HCEC 1CT (cell line): ENCODE data around the gene HSF5.

Experiments used
- DNase-seq: peaks from one replicate; pipeline ENCODE4 v3.0.0-alpha.2; 2017

The HSF5 gene

GRCh38 chr17:58480090-58480489 lies 8.1 kb downstream of the HSF5 start:
- DNase-seq = no peak

GRCh38 chr17:58476812-58477211 lies 11.4 kb downstream of the HSF5 start:
- no peak for DNase-seq

- DNase-seq = no peak
These were observed 12.2 kb downstream of the HSF5 start for GRCh38 chr17:58475985-58476384.

- no peak for DNase-seq
These were observed 17.9 kb downstream of the HSF5 start for GRCh38 chr17:58470356-58470755.

DNA sequence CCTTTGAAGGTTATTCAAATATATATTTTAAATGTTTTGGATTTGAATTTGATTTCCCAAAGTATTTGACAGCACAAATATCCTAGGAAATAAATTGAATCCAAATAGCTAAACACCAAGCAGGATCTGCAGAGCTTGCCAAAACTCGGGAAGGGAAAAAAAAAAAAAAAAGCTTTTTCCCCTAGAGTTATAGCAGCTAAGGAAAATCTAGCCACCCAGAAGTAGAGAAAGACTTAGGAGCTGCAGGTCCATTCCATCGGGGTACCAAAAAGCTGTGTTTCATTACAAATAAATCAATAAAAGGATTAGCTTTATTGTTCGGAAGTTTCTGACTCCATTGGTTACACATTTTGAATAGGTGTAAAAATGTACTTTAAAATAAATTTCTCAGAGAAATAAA lies 19.3 kb downstream of the HSF5 start:
- no peak for DNase-seq

- no peak for DNase-seq
These were observed 32.7 kb downstream of the HSF5 start for GRCh38 chr17:58455491-58455890.

GRCh38 chr17:58452738-58453137 lies 35.5 kb downstream of the HSF5 start:
- no peak for DNase-seq

- peak; percentile 71 for DNase-seq
These were observed 40.9 kb downstream of the HSF5 start for GRCh38 chr17:58447039-58447975.

DNA sequence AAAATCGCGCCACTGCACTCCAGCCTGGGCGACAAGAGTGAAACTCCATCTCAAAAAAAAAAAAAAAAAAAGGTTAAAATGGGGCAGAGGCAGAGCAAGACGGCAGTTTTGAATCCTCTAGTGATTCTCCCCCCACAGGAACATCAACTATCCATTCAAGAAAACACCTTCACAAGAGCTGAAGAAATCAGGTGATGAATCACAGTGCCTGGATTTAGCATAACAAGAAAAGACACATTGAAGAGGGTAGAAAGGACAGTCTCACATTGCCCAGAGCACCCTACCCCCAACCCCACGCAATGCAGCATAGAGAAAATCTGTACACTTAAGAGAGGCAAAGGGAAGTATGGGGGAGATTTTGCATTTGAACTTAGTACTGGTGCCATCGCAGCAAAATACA lies 42.1 kb downstream of the HSF5 start:
- DNase-seq = no peak

GRCh38 chr17:58436805-58437239 lies 51.4 kb downstream of the HSF5 start:
- DNase-seq = no peak

DNA sequence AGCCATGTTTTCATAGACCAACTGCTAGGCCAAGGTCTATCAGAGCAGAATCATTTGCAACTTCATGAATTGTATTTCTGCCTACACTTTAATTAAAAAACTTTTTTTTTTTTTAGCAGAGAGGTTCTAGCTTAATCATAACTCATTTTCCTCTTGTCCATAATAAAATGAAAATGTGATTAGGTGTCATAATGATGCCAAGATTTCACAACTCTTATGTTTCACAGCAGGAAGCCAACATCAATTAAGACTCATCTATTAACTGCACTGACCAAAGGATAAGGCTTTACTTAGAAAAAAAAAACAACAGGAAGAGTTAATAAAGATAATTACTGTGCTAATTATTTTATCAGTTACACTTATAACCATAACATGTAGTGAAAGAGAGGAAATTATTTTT lies 52.0 kb downstream of the HSF5 start:
- DNase-seq = no peak

GRCh38 chr17:58432806-58433573 lies 55.2 kb downstream of the HSF5 start:
- no peak for DNase-seq

GRCh38 chr17:58427807-58428206 lies 60.4 kb downstream of the HSF5 start:
- no peak for DNase-seq

DNA sequence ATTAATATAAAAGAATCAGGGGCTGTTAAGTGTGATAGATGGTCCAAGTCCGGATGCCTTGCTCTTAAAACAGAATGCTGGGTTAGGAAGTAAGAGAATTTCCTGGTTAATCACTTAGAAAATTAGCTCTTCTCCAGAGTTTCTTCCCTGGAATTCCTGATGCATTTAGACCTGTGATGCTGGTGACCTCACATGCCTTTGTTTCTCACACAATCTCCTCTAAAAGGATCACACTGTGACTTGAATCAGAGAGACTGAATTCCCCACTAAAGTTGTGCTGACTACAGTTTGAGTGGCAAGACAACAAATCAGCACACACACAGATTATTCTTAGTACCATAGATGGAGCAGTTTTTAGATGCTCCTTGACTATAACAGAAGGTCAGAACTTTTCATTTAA lies 66.5 kb downstream of the HSF5 start:
- DNase-seq = no peak

- no peak for DNase-seq
These were observed 67.4 kb downstream of the HSF5 start for GRCh38 chr17:58420827-58421226.

DNA sequence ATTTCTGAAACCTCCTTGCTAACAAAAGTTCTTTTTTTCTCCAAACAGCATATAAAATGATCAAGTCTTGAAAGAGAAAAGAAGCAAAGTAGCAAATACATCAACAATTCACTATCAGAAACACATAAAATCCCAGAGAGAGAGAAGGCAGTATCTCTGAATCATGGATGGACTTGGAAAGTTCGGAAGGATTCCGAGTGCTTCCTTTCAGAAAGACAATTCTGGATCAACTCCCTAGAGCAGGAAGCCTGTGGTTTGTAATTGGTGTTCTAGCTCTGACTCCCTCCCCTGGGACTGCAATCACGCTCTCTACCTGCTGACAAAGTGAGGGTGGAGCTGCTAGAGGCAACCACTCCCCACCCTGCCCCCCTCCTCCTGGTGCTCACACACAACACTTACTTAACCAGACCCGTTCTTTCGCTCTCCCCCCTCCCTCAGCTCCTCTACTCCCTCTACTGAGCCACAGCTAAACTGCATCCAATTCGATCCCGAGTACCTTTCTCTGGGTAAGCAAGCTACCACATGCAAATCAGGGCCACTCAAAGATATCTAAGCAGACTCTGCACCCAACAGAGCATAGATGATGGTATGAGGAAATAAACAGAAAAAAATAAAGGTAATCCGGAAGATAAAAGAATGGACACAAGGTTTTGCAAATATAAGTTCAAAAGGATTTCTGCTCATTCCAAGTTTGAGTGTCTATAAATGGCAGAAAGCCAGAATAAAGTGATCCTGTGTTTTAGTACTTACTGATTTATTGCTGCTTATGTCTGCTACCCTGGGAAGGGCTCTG lies 70.7 kb downstream of the HSF5 start, which contains the start of gene RNF43:
Gene RNF43 (minus strand): TSS at position 235 of the 793 bp plus-strand sequence. CDS start 1,957 bp downstream, outside the sequence.
- DNase-seq = peak; percentile 61

DNA sequence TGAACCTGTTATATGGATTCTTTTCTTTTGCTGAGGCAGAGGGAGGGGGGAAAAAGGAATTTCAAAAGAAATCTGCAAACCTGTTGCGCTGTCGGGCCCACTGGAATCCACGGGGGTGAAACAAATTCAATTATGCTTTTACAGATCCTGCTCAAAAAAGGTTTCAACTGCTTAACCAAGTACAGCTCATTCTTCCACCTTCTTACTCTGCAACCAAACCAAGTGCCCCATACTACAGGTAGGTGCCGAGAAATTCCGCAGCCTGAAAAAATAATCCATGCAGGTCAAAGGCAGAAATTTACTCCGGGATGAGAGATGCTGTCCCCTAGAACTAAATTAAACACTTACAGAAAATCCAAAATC lies 71.3 kb downstream of the HSF5 start:
- DNase-seq = no peak

DNA sequence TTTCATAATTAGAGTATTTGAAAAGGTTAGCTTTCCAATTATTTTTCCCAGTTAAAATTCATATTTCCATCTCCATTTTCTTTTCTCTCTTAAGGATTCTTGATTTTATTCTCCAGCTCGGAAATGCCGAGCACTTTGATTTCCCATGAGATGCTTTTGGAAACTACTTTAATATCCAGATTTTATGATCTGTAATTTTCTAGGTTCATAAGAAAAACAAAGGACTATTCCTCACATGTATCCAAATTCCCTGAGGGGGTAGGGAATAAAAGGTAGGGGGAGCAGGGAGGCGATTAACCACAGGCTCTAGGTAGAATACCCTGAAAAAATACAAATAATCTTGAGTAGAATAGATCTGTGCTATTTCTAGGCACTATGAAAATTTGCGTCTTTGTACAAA lies 71.8 kb downstream of the HSF5 start:
- DNase-seq = no peak

GRCh38 chr17:58415371-58416055 lies 72.7 kb downstream of the HSF5 start:
- no peak for DNase-seq

DNA sequence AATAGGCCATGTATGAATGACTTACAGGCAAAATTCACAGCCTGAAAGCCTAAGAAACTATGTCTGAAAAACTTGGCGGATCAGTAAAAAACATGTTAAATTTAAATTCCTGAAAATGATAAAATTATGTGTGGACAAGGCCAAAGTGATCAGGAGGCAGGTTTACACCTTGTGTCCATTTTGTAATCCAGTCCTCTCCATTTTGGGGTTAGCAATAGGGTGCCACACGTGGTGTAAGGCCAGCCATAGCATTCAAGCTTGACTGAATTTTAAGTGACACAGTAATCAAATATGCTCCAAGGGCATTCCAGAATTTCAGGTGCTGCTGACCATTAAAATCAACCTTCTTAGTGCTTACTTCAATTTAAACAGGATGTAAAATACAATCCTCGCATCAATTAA lies 73.6 kb downstream of the HSF5 start:
- DNase-seq = no peak

DNA sequence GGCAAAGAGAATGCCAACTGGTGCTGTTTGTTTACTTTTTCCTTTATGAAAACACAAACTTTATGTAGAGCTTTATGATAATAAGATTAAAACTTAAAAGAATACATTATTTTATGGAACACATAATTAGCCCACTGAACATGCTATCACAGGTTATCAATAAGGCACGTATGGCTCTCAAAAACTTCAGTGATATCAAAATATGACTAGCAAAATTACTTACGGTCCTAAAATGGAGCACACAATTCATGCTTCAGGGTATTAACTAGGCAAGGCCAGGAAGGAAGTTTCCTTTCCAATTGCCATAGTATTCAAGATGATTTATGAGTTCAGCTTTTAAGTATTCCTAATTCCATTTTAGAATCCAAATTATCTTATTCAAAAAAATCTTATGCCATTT lies 74.5 kb downstream of the HSF5 start:
- DNase-seq = no peak

DNA sequence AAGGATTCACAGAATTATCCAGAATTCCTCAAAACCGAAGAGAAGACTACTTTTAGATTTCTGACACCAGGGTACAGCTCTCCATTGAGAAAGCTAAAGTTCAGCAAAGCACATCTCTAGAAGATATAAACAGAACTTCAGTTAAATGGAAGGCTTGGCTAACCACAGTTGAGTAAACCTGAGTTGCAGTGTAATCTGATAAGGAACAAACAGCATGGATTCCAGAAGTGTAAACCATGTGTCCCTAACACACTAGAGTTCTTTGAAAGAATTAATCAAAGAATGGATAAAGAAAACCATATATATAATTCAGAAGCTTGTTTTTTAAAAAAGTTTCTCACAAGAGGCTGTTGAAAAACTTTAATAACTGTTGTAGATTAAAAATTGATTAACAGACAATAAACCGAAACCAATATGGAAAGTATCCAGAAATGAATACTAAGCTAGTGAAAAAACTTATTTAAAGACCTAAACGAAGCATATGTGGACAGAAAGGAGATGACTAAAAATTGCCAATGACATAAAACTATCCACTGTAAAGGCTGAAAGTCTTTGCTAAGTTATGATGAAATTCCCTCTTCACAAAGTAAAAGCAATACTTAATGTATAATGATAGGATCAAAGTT lies 75.1 kb downstream of the HSF5 start:
- no peak for DNase-seq
